ENCODE results near the gene SPTBN5.
A peak's percentile ranks its signal among the peaks of the same experiment; 100 is the strongest.

The SPTBN5 gene

GRCh38 chr15:41925086-41925608 lies 31.3 kb upstream of the SPTBN5 start:
- DNase-seq, result no peak

DNA sequence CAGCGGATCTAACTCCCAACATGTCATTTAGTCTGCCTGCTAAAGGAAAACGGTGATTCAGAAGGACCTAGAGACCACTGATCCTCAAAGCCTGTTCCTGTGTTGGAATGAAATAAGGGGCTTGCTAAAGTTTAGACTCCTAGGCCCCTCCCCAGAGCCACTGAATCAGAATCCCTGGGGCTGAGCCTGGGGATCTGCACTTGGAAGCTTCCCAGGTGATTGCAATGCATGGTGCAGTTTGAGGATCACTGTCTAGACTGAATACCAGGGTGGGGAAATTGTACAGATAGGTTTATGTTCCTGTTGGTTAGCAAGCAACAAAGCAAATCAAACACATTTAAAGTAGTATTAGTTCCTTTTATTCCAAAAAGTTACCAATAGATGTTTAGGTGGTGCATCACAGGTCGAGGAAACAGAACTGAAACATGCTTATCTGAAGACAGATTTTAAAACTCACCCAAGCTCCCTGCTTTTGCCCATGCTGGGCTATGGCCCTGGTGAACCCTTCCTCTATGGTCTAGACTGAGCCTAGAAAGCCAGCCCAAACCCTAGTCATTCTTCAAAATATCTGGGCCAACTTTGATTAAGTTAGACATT lies 29.6 kb upstream of the SPTBN5 start:
- no peak for DNase-seq

GRCh38 chr15:41922353-41922752 lies 28.5 kb upstream of the SPTBN5 start:
- DNase-seq, result no peak

DNA sequence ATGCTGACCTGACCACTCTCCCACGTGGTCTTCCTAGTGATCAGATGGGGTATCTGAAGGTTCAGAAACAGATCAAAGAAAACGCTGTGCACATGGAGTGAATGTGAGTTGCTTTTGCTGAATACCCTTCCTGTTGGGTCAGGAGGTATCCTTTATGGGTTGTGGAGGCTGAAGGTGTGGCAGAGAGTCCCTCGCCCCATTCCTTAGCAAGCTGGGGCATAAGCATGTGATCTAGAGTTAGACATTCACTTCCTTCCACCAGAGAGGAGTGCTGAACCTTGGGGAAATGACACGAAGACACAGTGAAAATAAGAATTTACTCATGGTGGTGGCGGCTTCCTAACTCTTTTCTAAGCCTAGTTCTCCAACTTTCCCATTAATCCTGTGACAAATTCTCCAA lies 27.8 kb upstream of the SPTBN5 start:
- DNase-seq, result no peak

GRCh38 chr15:41921167-41921566 lies 27.3 kb upstream of the SPTBN5 start:
- DNase-seq, result no peak

GRCh38 chr15:41919954-41920538 lies 26.2 kb upstream of the SPTBN5 start:
- no peak for DNase-seq

- DNase-seq, result no peak
Measured at GRCh38 chr15:41919201-41919820, 25.5 kb upstream of the SPTBN5 start.

DNA sequence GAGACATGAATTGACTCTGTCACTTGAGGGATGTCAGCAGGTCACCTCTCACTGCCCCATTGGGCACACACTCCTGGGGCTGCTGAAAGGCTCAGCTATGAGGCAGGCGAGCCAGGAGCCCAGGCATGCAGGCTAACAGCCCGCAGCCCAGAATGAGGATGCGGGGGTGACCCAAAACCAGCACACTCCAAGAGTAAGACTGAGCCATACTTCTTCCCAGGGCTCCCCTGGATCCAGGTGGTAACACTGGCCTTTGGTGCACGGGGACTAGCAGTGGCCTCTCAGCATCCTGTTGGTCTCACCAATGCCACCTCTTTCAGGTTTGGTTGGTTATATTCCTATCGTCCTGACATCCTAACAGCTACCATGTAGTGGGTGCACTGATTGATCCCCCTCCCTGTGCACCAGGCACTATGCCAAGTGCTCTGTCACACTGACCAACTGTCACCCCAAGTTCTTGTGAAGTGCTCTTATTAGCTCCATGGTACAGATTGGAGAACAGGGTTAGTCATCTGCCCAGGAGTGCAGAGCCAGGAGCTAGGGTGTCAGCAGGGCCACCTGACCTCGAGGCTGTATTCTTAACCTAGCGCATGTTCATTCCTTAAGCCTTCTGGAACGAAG lies 24.8 kb upstream of the SPTBN5 start:
- no peak for DNase-seq

DNA sequence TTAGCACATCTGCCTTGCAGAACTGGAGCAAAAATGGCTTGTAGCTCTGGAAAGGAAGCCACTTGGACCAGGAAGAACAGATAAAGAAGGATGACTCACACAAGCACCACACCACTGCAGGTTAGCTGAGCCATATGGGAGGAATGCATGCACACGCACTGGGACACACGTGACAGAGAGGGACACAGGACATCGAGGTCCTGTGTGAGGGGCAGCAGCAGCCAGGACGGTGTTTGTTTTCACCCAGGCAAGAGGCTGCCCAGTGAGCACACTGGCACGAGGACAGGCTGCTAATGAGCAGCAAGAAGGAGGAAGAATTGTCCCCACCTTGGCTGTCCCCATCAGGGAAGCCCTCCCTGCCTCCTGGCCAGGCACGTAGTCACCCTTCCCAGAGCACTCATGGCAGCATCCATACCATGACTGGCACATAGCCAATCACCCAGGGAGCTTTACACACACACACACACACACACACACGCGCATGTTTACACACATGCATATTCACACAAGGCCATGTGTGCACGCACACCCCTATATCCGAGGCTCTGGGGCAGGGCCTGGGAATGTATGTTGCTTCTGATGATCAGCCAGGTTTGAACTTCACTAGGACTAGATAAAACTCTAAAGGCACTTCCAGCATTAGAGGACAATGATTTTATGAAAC lies 24.0 kb upstream of the SPTBN5 start:
- no peak for DNase-seq

- DNase-seq, result no peak
Measured at GRCh38 chr15:41915255-41915994, 21.6 kb upstream of the SPTBN5 start.

DNA sequence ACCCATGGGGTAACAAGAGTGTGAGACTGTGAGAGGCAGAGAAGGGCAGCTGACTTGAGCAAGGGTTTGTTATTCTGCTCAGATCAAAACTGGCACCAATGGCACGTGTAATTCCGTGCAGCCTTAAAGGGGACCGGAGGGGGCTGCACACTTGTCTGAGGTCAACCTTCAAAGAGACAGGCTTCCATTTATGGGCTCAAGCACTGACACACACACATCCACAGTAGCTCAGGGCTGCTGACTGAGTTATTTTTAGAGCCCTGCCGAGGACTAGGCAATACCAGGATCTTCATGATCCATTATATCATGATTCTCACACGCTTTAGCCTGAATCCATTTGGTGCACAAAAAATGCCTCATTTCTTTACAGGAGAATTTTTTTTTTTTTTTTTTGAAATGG lies 20.6 kb upstream of the SPTBN5 start:
- no peak for DNase-seq

- no peak for DNase-seq
Measured at GRCh38 chr15:41913256-41913655, 19.4 kb upstream of the SPTBN5 start.

DNA sequence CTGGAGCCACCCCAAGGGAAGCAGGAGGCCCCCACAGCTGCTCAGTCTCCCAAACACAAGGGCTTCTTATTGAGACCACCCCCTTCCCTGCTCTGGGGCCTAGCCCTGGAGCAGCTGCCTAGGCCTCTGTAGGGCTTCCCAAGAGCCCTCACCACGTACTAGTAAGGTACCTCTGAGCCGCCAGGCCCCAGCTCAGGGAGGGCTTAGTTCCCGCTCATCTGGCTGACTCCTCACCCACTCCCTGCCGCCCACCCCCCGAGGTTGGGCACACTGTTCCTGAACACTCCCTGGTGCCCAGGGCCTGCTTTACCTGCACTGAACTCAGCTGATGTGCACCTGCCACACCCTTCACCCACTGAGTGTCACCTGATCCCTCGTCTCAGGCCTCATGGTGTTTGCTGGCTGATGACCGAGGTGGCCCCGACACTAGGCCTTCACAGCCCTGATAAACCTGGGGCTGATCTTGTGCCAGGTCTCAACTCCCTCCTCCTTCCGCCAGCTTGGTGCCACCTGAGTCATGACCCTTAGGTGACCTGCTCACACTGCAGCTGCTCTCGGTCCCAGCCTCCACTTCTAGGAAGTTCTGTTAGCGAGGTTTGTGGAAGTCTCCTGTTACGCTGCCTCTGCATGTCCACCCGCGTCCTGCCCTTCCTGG lies 18.0 kb upstream of the SPTBN5 start:
- no peak for DNase-seq

DNA sequence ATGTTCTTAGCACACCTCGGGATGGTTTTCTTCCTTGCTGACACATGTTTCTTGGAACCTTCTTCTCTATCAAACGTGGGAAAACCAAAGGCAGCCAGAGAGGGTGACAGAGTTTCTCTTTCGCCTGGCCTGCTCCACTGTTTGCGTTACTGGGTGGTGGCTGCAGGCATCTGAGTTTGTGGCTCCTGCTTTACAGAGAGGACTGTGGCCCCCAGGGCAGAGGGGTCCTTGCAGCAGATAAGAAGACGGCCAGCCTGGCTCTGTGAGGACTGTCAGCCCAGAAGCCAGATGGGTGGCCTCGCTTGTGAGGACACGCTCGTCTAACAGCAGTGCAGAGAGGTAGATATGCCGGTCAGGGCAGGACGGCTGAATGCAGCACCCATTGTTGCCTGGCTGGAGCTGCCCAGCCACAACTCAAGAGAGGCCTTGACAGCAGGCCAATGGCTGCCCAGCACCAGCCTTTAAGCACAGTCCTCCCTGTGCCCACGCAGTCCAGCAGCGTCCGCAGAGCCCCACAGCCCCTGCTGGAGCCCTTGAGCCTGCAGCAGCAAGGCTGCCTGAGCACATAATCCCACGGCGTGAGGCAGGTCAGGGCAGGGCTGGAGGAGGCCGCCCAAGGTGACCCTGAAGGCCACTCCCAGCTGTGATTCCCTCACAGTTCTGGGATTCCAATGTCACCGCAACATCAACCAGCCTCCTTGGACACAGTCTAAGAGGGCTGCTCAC lies 15.0 kb upstream of the SPTBN5 start:
- no peak for DNase-seq

GRCh38 chr15:41907141-41907540 lies 13.3 kb upstream of the SPTBN5 start:
- no peak for DNase-seq

GRCh38 chr15:41906608-41907007 lies 12.8 kb upstream of the SPTBN5 start:
- DNase-seq, result no peak

GRCh38 chr15:41905036-41905793 lies 11.4 kb upstream of the SPTBN5 start:
- DNase-seq, result no peak

GRCh38 chr15:41904541-41905005 lies 10.7 kb upstream of the SPTBN5 start:
- DNase-seq, result peak; percentile 65

- DNase-seq, result no peak
Measured at GRCh38 chr15:41903782-41904181, 9.9 kb upstream of the SPTBN5 start.

DNA sequence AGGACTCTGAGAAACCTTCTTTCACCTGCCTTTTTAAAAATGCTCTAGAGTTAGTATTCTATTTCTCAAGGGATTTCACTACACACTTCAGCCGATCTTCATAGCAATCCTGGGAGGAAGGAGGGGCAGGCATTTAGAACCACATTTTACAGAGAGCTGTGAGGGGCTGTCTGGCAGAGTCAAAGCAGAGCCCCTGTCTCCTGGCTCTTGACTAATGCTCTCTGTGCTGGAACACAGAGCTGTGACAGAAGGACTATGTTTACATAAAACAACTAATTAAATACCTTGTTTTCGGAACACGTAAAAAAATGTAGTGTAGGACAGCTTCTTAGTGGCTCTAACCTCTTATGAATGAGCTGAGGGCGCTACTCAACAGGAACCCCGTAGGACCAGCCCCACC lies 7.6 kb upstream of the SPTBN5 start:
- no peak for DNase-seq

Data from activated CD4-positive, alpha-beta T cell treated with anti-CD3 and anti-CD28 coated beads, Interleukin-2, amount 50 U/mL, for 16 hours (primary cell).